Pancreas (tissue), 10 donors: ENCODE results near the gene MEIKIN. TPM values are rescaled to one million over a fixed set of nuclear protein-coding genes. Genes with fewer than 3 reads are reported as not detected.

ENCODE experiments used
- ATAC-seq, 4 donors: fragments of 200-7000 bp; cut with Tn5 transposase; one replicate each; pipeline versions ENCODE4 v1.8.0 to v1.9.1; 2020; ENCODE audit warnings: mild to moderate bottlenecking in 4 of 4, moderate library complexity in 4 of 4
- DNase-seq, 6 donors: peaks; one replicate each; pipeline ENCODE4 v3.0.0-alpha.2; 2020
- FAIRE-seq: peaks from 2 replicates; lab custom pipeline; 2012; peaks lifted over from hg19 to GRCh38; lab: Jason Lieb, UNC
- H3K27ac ChIP-seq, 4 donors: fragments of 200-600 bp; sonication (generic); 1 replicate in 3 of 4; 2 replicates in 1 of 4; pipeline versions ENCODE4 v1.5.0 to v1.8.0; 2020
- H3K27me3 ChIP-seq, 4 donors: fragments of 200-600 bp; one replicate each; pipeline ENCODE4 v1.8.0; 2021
- H3K36me3 ChIP-seq, 3 donors: fragments of 200-600 bp; sonication (generic) in 1 of 3; one replicate each; pipeline versions ENCODE4 v1.5.0 to v1.8.0; 2020 to 2021
- H3K4me1 ChIP-seq, 3 donors: fragments of 200-600 bp; one replicate each; pipeline ENCODE4 v1.8.0; 2021
- H3K4me3 ChIP-seq, 4 donors: fragments of 200-600 bp; sonication (generic) in 2 of 4; one replicate each; pipeline versions ENCODE4 v1.5.0 to v1.8.0; 2020 to 2021
- H3K9me3 ChIP-seq, 4 donors: fragments of 200-600 bp; one replicate each; pipeline ENCODE4 v1.8.0; 2021
- CTCF ChIP-seq, 4 donors: fragments of 200-600 bp; sonication (generic) in 3 of 4; IDR thresholded peaks; one replicate each; pipeline versions ENCODE4 v1.5.0 to v1.8.0; 2021; ENCODE audit warnings: antibody characterized with exemption in 4 of 4
- WGBS, 2 donors: extraction: QIAGEN DNeasy Blood & Tissue Kit; methylation state at CpG; one replicate each; pipeline ENCODE4 v1.1.7; 2013; 5-methylcytosine and 5-hydroxymethylcytosine counted together
- intact Hi-C, 3 donors: fragments of 100-400 bp; cut with DNase I; formaldehyde crosslinking; loops; one replicate each; pipeline versions ENCODE4 v1.11.1 to v1.14.2; 2022
- polyA plus RNA-seq, 2 donors: library from polyadenylated mRNA; stranded (reverse); fragments of 200-250 nt; gene quantifications; one replicate each; pipeline ENCODE4 v1.2.3, GENCODE V29; 2013
- total RNA-seq, 6 donors: library from RNA; stranded (reverse); fragmentation: NEBNext Ultra II Directional in 4 of 6; extraction: Animal tissue kit (Norgen Biotek cat#: 25700) in 4 of 6; gene quantifications; one replicate each; pipeline versions ENCODE4 v1.2.1 to v1.2.4, GENCODE V29; 2021 to 2023
- donor health status: healthy with polysubstance abuse.
- donor health status: DM: no; HTN: no; CAD: no; lungs with moderate emphysema.
- donor health status: DM: no; HTN: no; CAD: no.
- donor health status: control.
- donor health status: control.
- donor health status: Bipolar disorder and iron deficiency.
- donor health status: DM: yes; HTN: yes; CAD: no.
- donor health status: DM: no; HTN: no; CAD: no.
- donor health status: DM: no; HTN: no; CAD: no.
- donor health status: DM: yes; HTN: yes; CAD: no.

Gene MEIKIN
- total and polyA plus RNA-seq, 8 donors, result 1.2 TPM; not detected in 7

DNA sequence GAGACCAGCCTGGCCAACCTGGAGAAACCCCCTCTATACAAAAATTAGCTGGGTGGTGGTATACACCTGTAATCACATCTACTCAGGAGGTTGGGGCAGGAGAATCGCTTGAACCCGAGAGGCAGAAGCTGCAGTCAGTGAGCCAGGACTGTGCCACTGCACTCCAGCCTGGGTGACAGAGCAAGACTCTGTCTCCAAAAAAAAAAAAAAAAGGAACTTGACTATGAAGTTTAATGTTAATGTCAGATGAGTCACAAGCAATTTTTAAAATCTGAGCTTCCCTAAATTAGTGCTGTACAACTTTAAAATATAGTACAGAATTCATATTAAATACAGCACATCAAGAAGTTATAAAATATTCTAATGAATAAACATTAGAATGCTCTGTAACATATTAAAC, 1.5 kb downstream of the MEIKIN start:
- no peak overlapping the region for H3K4me3 ChIP-seq
- no peaks in the 10 kb centered on the region for H3K4me1 ChIP-seq
- FAIRE-seq (no peak), DNase-seq (no peak), ATAC-seq (peak in 1 of 4 donors; percentile 39)
- TF ChIP-seq CTCF (IDR thresholded peaks at IDR 0.05), result no peak
- intact Hi-C loops, result no loop called here
- H3K9me3 ChIP-seq, result no peaks in the 10 kb centered on the region
- 87 to 88% methylated on average over 2 of the region's 2 CpGs for WGBS, 2 donors
- no peak overlapping the region for H3K27ac ChIP-seq
- H3K36me3 ChIP-seq, result no peaks in the 10 kb centered on the region
- H3K27me3 ChIP-seq, result no peaks in the 10 kb centered on the region

DNA sequence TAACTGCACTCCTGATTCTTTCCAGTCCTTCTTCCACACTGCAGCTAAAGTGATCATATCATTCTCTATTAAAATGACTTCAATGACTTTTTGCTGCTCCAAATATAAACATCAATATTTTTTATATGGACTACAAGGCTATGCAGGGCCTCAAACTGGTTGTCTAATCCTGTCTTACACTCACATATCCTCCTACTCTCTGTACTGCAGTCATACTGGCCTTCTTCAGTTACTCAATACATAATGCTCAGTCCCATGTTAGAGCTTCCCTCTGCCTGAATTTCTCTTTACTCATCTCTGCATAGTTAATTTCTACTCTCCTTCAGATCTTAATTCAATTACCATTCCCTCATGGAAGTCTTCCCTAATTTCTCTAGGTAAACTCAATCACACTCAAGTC, 3.4 kb downstream of the MEIKIN start:
- no peak for DNase-seq
- no peak for ATAC-seq
- no peak for FAIRE-seq
- Histone ChIP-seq H3K27ac (no peak overlapping the region), H3K27me3 (no peaks in the 10 kb centered on the region), H3K36me3 (no peaks in the 10 kb centered on the region), H3K9me3 (no peaks in the 10 kb centered on the region), H3K4me3 (no peak overlapping the region), H3K4me1 (no peaks in the 10 kb centered on the region)
- intact Hi-C loops, result no loop called here
- TF ChIP-seq CTCF (IDR thresholded peaks at IDR 0.05), result no peak

GRCh38 chr5:131939690-131940345, 5.6 kb downstream of the MEIKIN start:
- H3K27me3 ChIP-seq, result no peaks in the 10 kb centered on the region
- ATAC-seq (no peak), DNase-seq (no peak), FAIRE-seq (no peak)
- no peaks in the 10 kb centered on the region for H3K36me3 ChIP-seq
- H3K27ac ChIP-seq, result no peak overlapping the region
- WGBS, 2 donors, result 54 to 56% methylated on average over 3 of the region's 3 CpGs
- no peaks in the 10 kb centered on the region for H3K4me1 ChIP-seq
- no peak overlapping the region for H3K4me3 ChIP-seq
- H3K9me3 ChIP-seq, result no peaks in the 10 kb centered on the region
- intact Hi-C loops, result no loop called here
- TF ChIP-seq CTCF (IDR thresholded peaks at IDR 0.05), result no peak

- no peak for FAIRE-seq
- Histone ChIP-seq H3K4me3 (no peak overlapping the region), H3K27me3 (no peaks in the 10 kb centered on the region), H3K4me1 (no peaks in the 10 kb centered on the region), H3K27ac (no peak overlapping the region), H3K9me3 (no peaks in the 10 kb centered on the region), H3K36me3 (no peaks in the 10 kb centered on the region)
- TF ChIP-seq CTCF (IDR thresholded peaks at IDR 0.05), result no peak
- 77 to 80% methylated on average over 2 of the region's 2 CpGs for WGBS, 2 donors
- DNase-seq, result no peak
- ATAC-seq, result no peak
- intact Hi-C loops, result no loop called here
Measured at GRCh38 chr5:131932235-131932634, 13.2 kb downstream of the MEIKIN start.

GRCh38 chr5:131928957-131929356, 16.5 kb downstream of the MEIKIN start:
- no peaks in the 10 kb centered on the region for H3K27me3 ChIP-seq
- H3K9me3 ChIP-seq, result no peaks in the 10 kb centered on the region
- no peak overlapping the region for H3K27ac ChIP-seq
- H3K36me3 ChIP-seq, result no peaks in the 10 kb centered on the region
- no peak overlapping the region for H3K4me3 ChIP-seq
- intact Hi-C loops, result no loop called here
- ATAC-seq, result no peak
- FAIRE-seq, result no peak
- no peak for TF ChIP-seq CTCF (IDR thresholded peaks at IDR 0.05)
- DNase-seq, result no peak
- H3K4me1 ChIP-seq, result no peaks in the 10 kb centered on the region
